Measurements from ENCODE around the gene PDCD1LG2. TPM values are rescaled to one million over a fixed set of nuclear protein-coding genes. Genes with fewer than 3 reads are reported as not detected.
A peak's percentile ranks its signal among the peaks of the same experiment; 100 is the strongest.

PDCD1LG2 gene
- total RNA-seq, 2 experiments from 2014 or later = 0.11 to 0.17 TPM

GRCh38 chr9:5586391-5586802 is 76.1 kb downstream of the PDCD1LG2 start:
- H3K27me3 Mint-ChIP-seq = no peaks in the 10 kb centered on the region
- ChIA-PET CTCF (interaction anchor here (0.8 to 1.6 kb wide), 3 partner anchors 136 to 827 kb away, joined by 3 to 4 read pairs (median 4); partner anchors contain the start of gene CD274), POLR2A (interaction anchor here (0.8 to 8.9 kb wide), 11 partner anchors 14 to 247 kb away, joined by 3 to 93 read pairs (median 5); partner anchors contain the start of genes CD274, ERMP1, PLGRKT and RIC1)
- Histone ChIP-seq H3K27me3 (ENCODE audit: control insufficient read depth in 1 of 2, insufficient read depth in 2 of 2, low read length in 2 of 2) (no peaks in the 10 kb centered on the region), H3K9me3 (ENCODE audit: control insufficient read depth in 1 of 2, insufficient read depth in 1 of 2, low read length in 2 of 2) (no peaks in the 10 kb centered on the region), H3K36me3 (ENCODE audit: insufficient read depth, low read length) (no peaks in the 10 kb centered on the region), H3K27ac (ENCODE audit: low read depth in 1 of 2, low read length in 2 of 2) (peak overlapping the region; percentile 67 to 69), H3K4me3 (ENCODE audit: low read length) (no peak overlapping the region), H3K4me1 (ENCODE audit: insufficient read depth, low read length) (peaks cover 37% of the 10 kb centered on the region)
- no peaks in the 10 kb centered on the region for H3K36me3 Mint-ChIP-seq (ENCODE audit: low read depth)
- no peak for TF ChIP-seq CTCF (IDR thresholded peaks at IDR 0.05)
- H3K4me3 Mint-ChIP-seq = no peak overlapping the region
- peak overlapping the region; percentile 84 for H3K27ac Mint-ChIP-seq
- H3K4me1 Mint-ChIP-seq (ENCODE audit: low read depth) = peaks cover 73% of the 10 kb centered on the region
- intact Hi-C loops (cut with DNase I, micrococcal nuclease) = loop anchor here in 1 of 2 experiments (5.0 kb wide), 1 partner anchor 149 kb away; the partner anchor contains the start of gene PLGRKT
- no peaks in the 10 kb centered on the region for H3K9me3 Mint-ChIP-seq
- peak in 4 of 14 experiments; percentile 14 to 71 (median 32) for DNase-seq
- ATAC-seq (ENCODE audit: poor library complexity) = peak; percentile 52

- Histone ChIP-seq H3K4me1 (ENCODE audit: insufficient read depth, low read length) (peaks cover 37% of the 10 kb centered on the region), H3K4me3 (ENCODE audit: low read length) (no peak overlapping the region), H3K27me3 (ENCODE audit: control insufficient read depth in 1 of 2, insufficient read depth in 2 of 2, low read length in 2 of 2) (no peaks in the 10 kb centered on the region), H3K27ac (ENCODE audit: low read depth in 1 of 2, low read length in 2 of 2) (peak overlapping the region; percentile 67 to 69), H3K9me3 (ENCODE audit: control insufficient read depth in 1 of 2, insufficient read depth in 1 of 2, low read length in 2 of 2) (no peaks in the 10 kb centered on the region), H3K36me3 (ENCODE audit: insufficient read depth, low read length) (no peaks in the 10 kb centered on the region)
- peak overlapping the region; percentile 84 for H3K27ac Mint-ChIP-seq
- no peaks in the 10 kb centered on the region for H3K27me3 Mint-ChIP-seq
- intact Hi-C loops (cut with DNase I, micrococcal nuclease) = loop anchor here in 1 of 2 experiments (5.0 kb wide), 1 partner anchor 150 kb away; the partner anchor contains the start of gene PLGRKT
- TF ChIP-seq CTCF (IDR thresholded peaks at IDR 0.05) = no peak
- no peaks in the 10 kb centered on the region for H3K36me3 Mint-ChIP-seq (ENCODE audit: low read depth)
- H3K9me3 Mint-ChIP-seq = no peaks in the 10 kb centered on the region
- ChIA-PET POLR2A (interaction anchor here (0.9 to 8.9 kb wide), 10 partner anchors 13 to 246 kb away, joined by 3 to 93 read pairs (median 4); partner anchors contain the start of genes CD274, ERMP1, PLGRKT and RIC1), CTCF (interaction anchor here (0.8 to 1.6 kb wide), 3 partner anchors 137 to 827 kb away, joined by 3 to 4 read pairs (median 4); partner anchors contain the start of gene CD274)
- peaks cover 68% of the 10 kb centered on the region for H3K4me1 Mint-ChIP-seq (ENCODE audit: low read depth)
- peak in 3 of 14 experiments; percentile 28 to 45 (median 30) for DNase-seq
- no peak overlapping the region for H3K4me3 Mint-ChIP-seq
- ATAC-seq (ENCODE audit: poor library complexity) = no peak
Observed at GRCh38 chr9:5587024-5587423, 76.7 kb downstream of the PDCD1LG2 start.

GRCh38 chr9:5592231-5592630 is 81.9 kb downstream of the PDCD1LG2 start:
- no peak for ATAC-seq (ENCODE audit: poor library complexity)
- Mint-ChIP-seq H3K36me3 (ENCODE audit: low read depth) (no peaks in the 10 kb centered on the region), H3K9me3 (no peaks in the 10 kb centered on the region), H3K4me3 (no peak overlapping the region), H3K4me1 (ENCODE audit: low read depth) (peaks cover 26% of the 10 kb centered on the region), H3K27me3 (no peaks in the 10 kb centered on the region), H3K27ac (no peak overlapping the region)
- H3K27ac ChIP-seq (ENCODE audit: low read depth in 1 of 2, low read length in 2 of 2) = no peak overlapping the region
- DNase-seq = no peak
- POLR2A ChIA-PET = no interaction called here
- peaks cover 10% of the 10 kb centered on the region for H3K4me1 ChIP-seq (ENCODE audit: insufficient read depth, low read length)
- no peaks in the 10 kb centered on the region for H3K36me3 ChIP-seq (ENCODE audit: insufficient read depth, low read length)
- intact Hi-C loops (cut with DNase I, micrococcal nuclease) = loop anchor here (5.0 to 10.0 kb wide), 4 partner anchors 35 to 607 kb away; partner anchors contain the start of genes JAK2 (in 1 of the 2) and RIC1 (in 1 of the 2)
- CTCF ChIA-PET = no interaction called here
- TF ChIP-seq CTCF (IDR thresholded peaks at IDR 0.05) = no peak
- H3K4me3 ChIP-seq (ENCODE audit: low read length) = no peak overlapping the region
- H3K9me3 ChIP-seq (ENCODE audit: control insufficient read depth in 1 of 2, insufficient read depth in 1 of 2, low read length in 2 of 2) = no peaks in the 10 kb centered on the region
- no peaks in the 10 kb centered on the region for H3K27me3 ChIP-seq (ENCODE audit: control insufficient read depth in 1 of 2, insufficient read depth in 2 of 2, low read length in 2 of 2)
